Nephron progenitor cell (in vitro differentiated cells): ENCODE results near the gene PTK6.

Experiments used
- DNase-seq: peaks from one replicate; pipeline ENCODE4 v3.0.0; 2021
- H3K27ac Mint-ChIP-seq: 2 replicates; pipeline ENCODE4 v1.8.0; 2021; ENCODE audit warnings: mild to moderate bottlenecking, moderate library complexity, mixed read lengths
- H3K27me3 Mint-ChIP-seq: 2 replicates; pipeline ENCODE4 v1.8.0; 2021; ENCODE audit warnings: mild to moderate bottlenecking, low read depth, mixed read lengths; ENCODE audit not compliant: poor library complexity
- H3K36me3 Mint-ChIP-seq: 2 replicates; pipeline ENCODE4 v1.8.0; 2021; ENCODE audit warnings: low read depth, mixed read lengths
- H3K4me1 Mint-ChIP-seq: 2 replicates; pipeline ENCODE4 v1.8.0; 2021; ENCODE audit warnings: mixed read lengths
- H3K4me3 Mint-ChIP-seq: 2 replicates; pipeline ENCODE4 v1.8.0; 2021; ENCODE audit warnings: mild to moderate bottlenecking, moderate library complexity, mixed read lengths
- H3K9me3 Mint-ChIP-seq: 2 replicates; pipeline ENCODE4 v1.8.0; 2021; ENCODE audit warnings: mild to moderate bottlenecking, moderate library complexity, mixed read lengths
- TF ChIP-seq, protein P1 (sequence below): fragments of 200-600 bp; sonication (generic); IDR thresholded peaks from 2 replicates; pipeline ENCODE4 v1.5.0; 2021; ENCODE audit warnings: antibody characterized with exemption

Gene PTK6

DNA sequence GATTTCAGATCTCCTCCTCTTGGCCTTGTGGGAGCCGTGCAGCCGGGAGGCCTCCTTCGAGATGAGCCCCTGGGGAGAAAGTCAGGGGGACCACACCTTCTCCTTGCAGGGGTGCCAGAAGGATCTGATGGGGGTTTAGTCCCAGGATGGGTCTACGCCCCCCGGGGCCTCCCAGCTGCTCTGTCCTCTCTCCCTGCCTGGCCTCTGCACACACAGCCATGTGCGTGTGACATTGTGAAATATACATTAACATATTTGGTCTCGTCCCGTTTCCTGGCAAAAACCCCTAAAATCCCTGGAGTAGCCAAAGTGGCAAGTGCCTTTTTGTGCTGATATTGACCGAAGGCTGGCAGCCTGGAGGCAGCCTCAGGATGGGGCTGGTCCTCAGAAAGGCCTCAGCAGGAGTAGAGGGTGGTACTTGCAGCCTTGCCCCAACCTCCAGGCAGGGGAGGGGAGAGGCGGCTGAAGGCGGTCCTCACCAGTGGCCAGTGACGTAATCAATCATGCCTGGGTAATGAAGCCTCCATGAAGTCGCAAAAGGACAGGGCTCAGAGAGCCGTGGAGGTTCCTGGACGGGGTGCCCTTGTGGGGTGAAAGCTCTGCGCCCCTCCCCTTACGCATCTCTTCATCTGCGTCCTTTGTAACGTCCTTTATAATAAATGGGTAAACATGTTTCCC is 42.0 kb upstream of the PTK6 start:
- H3K4me1 Mint-ChIP-seq = peaks cover 25% of the 10 kb centered on the region
- DNase-seq = no peak
- H3K27ac Mint-ChIP-seq = no peak overlapping the region
- H3K36me3 Mint-ChIP-seq = no peaks in the 10 kb centered on the region
- TF ChIP-seq, protein P1, sequence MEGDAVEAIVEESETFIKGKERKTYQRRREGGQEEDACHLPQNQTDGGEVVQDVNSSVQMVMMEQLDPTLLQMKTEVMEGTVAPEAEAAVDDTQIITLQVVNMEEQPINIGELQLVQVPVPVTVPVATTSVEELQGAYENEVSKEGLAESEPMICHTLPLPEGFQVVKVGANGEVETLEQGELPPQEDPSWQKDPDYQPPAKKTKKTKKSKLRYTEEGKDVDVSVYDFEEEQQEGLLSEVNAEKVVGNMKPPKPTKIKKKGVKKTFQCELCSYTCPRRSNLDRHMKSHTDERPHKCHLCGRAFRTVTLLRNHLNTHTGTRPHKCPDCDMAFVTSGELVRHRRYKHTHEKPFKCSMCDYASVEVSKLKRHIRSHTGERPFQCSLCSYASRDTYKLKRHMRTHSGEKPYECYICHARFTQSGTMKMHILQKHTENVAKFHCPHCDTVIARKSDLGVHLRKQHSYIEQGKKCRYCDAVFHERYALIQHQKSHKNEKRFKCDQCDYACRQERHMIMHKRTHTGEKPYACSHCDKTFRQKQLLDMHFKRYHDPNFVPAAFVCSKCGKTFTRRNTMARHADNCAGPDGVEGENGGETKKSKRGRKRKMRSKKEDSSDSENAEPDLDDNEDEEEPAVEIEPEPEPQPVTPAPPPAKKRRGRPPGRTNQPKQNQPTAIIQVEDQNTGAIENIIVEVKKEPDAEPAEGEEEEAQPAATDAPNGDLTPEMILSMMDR = no peak
- H3K4me3 Mint-ChIP-seq = no peak overlapping the region
- H3K27me3 Mint-ChIP-seq = peaks cover 15% of the 10 kb centered on the region
- H3K9me3 Mint-ChIP-seq = no peaks in the 10 kb centered on the region

DNA sequence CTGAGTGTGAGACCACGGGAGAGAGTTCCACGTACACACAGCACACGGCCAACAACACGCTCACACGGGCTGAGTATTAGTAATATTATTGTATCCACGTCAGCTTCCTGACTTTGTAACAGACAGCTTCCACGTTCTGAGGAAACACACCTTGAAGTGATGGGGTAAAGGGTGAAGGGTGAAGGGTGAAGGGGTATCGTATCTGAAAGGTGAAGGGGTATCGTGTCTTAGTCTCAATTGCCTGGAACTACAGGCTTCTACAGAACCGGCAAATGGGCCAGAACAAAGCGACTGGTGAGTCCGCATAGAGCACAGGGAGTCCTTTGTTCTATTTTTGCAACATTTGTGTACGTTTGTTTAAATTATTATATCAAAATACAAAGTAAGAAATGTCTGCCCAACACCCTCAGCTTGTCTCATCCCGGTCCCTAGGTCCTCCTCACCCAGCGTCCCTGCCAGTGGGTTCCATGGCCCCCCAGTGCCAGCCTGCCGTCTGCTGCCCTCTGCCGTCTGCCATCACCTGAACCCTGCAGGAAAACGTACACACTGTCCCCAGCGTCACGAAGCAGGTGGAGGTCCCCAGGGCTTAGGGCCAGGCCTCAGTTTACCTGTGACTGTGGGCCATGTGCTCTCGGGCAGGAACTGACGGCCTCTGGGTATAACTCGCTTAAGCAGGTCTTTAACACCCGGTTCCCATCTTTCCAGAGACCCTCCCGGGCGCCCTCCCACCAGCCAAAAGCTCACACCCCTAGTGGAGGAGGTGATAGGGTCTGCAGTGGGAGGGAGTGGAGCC is 41.2 kb upstream of the PTK6 start:
- H3K9me3 Mint-ChIP-seq = no peaks in the 10 kb centered on the region
- H3K27me3 Mint-ChIP-seq = peaks cover 15% of the 10 kb centered on the region
- H3K4me1 Mint-ChIP-seq = peaks cover 20% of the 10 kb centered on the region
- TF ChIP-seq, protein P1 = no peak
- no peak overlapping the region for H3K27ac Mint-ChIP-seq
- no peaks in the 10 kb centered on the region for H3K36me3 Mint-ChIP-seq
- no peak overlapping the region for H3K4me3 Mint-ChIP-seq
- no peak for DNase-seq

GRCh38 chr20:63577317-63577894 is 40.2 kb upstream of the PTK6 start:
- H3K36me3 Mint-ChIP-seq = no peaks in the 10 kb centered on the region
- no peak overlapping the region for H3K4me3 Mint-ChIP-seq
- H3K9me3 Mint-ChIP-seq = no peaks in the 10 kb centered on the region
- H3K4me1 Mint-ChIP-seq = peaks cover 12% of the 10 kb centered on the region
- TF ChIP-seq, protein P1 = no peak
- no peak overlapping the region for H3K27ac Mint-ChIP-seq
- peaks cover 15% of the 10 kb centered on the region for H3K27me3 Mint-ChIP-seq
- no peak for DNase-seq

DNA sequence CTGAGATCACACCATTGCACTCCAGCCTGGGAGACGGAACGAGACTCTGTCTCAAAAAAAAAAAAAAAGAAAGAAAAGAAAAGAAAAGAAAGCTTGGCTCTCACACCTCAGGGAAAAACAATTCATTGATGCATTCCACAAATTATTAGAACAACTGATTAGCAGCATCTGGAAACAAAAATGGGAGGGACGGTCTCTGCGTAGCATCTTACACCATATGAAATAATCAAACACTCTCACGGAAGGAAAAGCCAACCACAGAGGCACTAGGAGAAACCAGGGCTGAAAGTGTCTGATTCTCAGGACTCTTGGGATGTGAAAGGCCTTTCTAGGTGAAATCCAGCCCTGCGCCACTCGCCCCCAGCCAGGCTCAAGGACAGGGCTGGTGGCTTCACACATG is 39.1 kb upstream of the PTK6 start:
- TF ChIP-seq, protein P1 = no peak
- H3K9me3 Mint-ChIP-seq = no peaks in the 10 kb centered on the region
- no peaks in the 10 kb centered on the region for H3K36me3 Mint-ChIP-seq
- no peak overlapping the region for H3K27ac Mint-ChIP-seq
- H3K4me3 Mint-ChIP-seq = peak overlapping the region; percentile 61
- DNase-seq = no peak
- peaks cover 12% of the 10 kb centered on the region for H3K4me1 Mint-ChIP-seq
- H3K27me3 Mint-ChIP-seq = peaks cover 15% of the 10 kb centered on the region

- H3K4me3 Mint-ChIP-seq = peak overlapping the region; percentile 47
- no peak overlapping the region for H3K27ac Mint-ChIP-seq
- H3K27me3 Mint-ChIP-seq = peaks cover 15% of the 10 kb centered on the region
- H3K9me3 Mint-ChIP-seq = no peaks in the 10 kb centered on the region
- no peaks in the 10 kb centered on the region for H3K36me3 Mint-ChIP-seq
- no peak for DNase-seq
- H3K4me1 Mint-ChIP-seq = peaks cover 12% of the 10 kb centered on the region
- TF ChIP-seq, protein P1 = no peak
Observed at GRCh38 chr20:63574829-63575743, 37.9 kb upstream of the PTK6 start.
